BE2C (cell line): ENCODE measurements around the gene CLEC3B.

ENCODE experiments used
- DNase-seq: peaks from one replicate; pipeline ENCODE4 v3.0.0-alpha.2; 2020
- H3K27me3 ChIP-seq: fragments of 250-450 bp; sonication (Bioruptor Pico); 2 replicates; pipeline ENCODE4 v1.5.1; 2020; ENCODE audit warnings: mild to moderate bottlenecking
- H3K36me3 ChIP-seq: fragments of 250-450 bp; sonication (Bioruptor Pico); 2 replicates; pipeline ENCODE4 v1.5.1; 2020; ENCODE audit warnings: mild to moderate bottlenecking
- H3K4me1 ChIP-seq: fragments of 250-450 bp; sonication (Bioruptor Pico); 2 replicates; pipeline ENCODE4 v1.5.1; 2020
- H3K4me3 ChIP-seq: 2 replicates; pipeline ENCODE4 v1.5.1; 2011; ENCODE audit warnings: low read depth, low read length
- H3K9me3 ChIP-seq: fragments of 250-450 bp; sonication (Bioruptor Pico); 2 replicates; pipeline ENCODE4 v1.5.1; 2020
- TF ChIP-seq, protein P1 (sequence below): IDR thresholded peaks from 2 replicates; pipeline ENCODE4 v1.5.1; 2012; ENCODE audit warnings: mild to moderate bottlenecking, low read depth, low read length

The CLEC3B gene

DNA sequence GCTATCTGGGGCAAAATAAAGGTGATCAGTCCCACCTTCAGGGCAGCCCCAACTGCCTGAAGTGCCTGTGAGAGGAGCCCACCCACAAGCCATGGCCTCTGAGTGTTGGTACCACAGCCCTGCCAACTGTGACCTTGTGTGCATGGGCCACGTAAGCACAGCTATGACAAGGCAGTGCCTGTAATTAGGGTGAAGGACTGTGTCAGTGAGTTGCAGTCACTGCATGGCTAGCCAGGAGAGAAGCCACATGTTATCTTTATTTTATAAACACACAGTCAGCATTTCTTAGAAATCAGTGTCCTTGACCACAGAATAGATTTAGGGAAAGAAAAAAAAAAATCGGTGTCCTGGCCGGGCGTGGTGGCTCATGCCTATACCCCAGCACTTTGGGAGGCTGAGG lies 25.3 kb upstream of the CLEC3B start:
- DNase-seq, result no peak
- Histone ChIP-seq H3K9me3 (no peaks in the 10 kb centered on the region), H3K4me3 (no peak overlapping the region), H3K4me1 (peaks cover 12% of the 10 kb centered on the region), H3K36me3 (peaks cover 20% of the 10 kb centered on the region), H3K27me3 (no peaks in the 10 kb centered on the region)
- TF ChIP-seq, protein P1, sequence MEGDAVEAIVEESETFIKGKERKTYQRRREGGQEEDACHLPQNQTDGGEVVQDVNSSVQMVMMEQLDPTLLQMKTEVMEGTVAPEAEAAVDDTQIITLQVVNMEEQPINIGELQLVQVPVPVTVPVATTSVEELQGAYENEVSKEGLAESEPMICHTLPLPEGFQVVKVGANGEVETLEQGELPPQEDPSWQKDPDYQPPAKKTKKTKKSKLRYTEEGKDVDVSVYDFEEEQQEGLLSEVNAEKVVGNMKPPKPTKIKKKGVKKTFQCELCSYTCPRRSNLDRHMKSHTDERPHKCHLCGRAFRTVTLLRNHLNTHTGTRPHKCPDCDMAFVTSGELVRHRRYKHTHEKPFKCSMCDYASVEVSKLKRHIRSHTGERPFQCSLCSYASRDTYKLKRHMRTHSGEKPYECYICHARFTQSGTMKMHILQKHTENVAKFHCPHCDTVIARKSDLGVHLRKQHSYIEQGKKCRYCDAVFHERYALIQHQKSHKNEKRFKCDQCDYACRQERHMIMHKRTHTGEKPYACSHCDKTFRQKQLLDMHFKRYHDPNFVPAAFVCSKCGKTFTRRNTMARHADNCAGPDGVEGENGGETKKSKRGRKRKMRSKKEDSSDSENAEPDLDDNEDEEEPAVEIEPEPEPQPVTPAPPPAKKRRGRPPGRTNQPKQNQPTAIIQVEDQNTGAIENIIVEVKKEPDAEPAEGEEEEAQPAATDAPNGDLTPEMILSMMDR, result no peak

DNA sequence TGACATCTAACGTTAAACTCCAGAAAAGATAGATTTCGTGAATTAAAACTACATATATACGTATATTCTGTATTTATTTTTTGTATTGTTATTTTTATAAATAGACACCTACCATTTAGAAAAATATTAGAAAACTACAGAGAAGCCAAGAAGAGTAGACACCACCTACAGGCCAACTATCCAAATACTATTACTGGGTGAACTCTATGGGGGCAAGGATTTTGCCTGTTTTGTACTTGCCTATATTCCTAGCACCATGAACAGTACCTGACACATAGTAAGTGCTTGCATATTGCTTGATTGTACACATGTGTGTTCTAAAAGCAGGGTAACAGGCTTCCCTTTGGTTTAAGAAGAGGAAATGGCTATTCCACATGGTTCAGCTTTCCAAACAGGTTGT lies 24.4 kb upstream of the CLEC3B start:
- H3K36me3 ChIP-seq, result peaks cover 20% of the 10 kb centered on the region
- DNase-seq, result no peak
- TF ChIP-seq, protein P1, result no peak
- peaks cover 6% of the 10 kb centered on the region; the same call in 1 of the 2 replicates for H3K4me1 ChIP-seq
- H3K9me3 ChIP-seq, result no peaks in the 10 kb centered on the region
- H3K27me3 ChIP-seq, result no peaks in the 10 kb centered on the region
- no peak overlapping the region for H3K4me3 ChIP-seq

DNA sequence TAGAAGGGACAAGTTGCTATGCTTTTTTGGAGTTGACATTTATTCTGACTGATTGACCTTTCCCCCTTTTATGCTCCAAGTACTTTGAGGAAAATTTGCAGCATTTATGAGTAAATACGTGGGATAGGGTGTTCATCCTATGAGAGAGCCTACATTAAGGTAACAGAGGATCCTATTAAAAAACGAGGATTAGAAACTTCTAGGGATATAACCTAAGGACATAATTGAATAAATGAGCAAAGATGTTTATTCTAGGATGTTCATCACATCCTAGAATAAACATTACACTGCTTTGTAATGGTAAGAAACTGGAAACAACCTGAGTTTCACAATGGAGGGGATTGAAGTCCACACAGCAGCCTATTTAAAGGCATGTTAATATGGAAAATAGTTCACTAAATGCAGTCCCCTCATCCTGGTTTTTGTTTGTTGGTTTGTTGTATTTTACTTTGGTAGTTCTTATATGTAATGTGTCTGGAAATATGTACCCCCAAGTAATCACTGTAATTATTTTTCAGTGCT lies 23.9 kb upstream of the CLEC3B start:
- H3K4me1 ChIP-seq, result peaks cover 3% of the 10 kb centered on the region; the same call in 1 of the 2 replicates
- no peak overlapping the region for H3K4me3 ChIP-seq
- H3K27me3 ChIP-seq, result no peaks in the 10 kb centered on the region
- DNase-seq, result no peak
- H3K9me3 ChIP-seq, result no peaks in the 10 kb centered on the region
- peaks cover 17% of the 10 kb centered on the region for H3K36me3 ChIP-seq
- TF ChIP-seq, protein P1, result no peak

DNA sequence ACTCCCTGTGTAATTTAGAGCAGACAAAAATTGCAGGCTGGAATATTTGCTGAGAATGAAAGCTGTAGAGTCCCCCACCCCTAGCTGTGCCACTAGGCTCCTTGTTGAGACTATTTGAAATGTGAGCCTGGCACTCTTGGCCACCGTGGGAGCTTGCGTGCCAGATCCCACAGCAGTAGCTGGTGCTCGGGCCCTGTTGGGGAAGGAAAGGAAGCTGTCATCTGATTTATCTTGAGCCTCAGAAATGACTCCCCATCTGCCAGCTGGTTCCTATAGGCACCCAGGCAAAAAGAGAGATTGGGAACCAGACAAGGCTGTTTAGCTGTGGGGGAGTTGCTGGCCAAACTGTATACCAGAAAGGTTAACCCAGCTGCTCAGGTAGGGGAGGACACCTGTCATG lies 23.4 kb upstream of the CLEC3B start:
- TF ChIP-seq, protein P1, result no peak
- Histone ChIP-seq H3K4me1 (no peaks in the 10 kb centered on the region), H3K9me3 (no peaks in the 10 kb centered on the region), H3K27me3 (no peaks in the 10 kb centered on the region), H3K4me3 (no peak overlapping the region), H3K36me3 (peaks cover 12% of the 10 kb centered on the region)
- DNase-seq, result no peak

DNA sequence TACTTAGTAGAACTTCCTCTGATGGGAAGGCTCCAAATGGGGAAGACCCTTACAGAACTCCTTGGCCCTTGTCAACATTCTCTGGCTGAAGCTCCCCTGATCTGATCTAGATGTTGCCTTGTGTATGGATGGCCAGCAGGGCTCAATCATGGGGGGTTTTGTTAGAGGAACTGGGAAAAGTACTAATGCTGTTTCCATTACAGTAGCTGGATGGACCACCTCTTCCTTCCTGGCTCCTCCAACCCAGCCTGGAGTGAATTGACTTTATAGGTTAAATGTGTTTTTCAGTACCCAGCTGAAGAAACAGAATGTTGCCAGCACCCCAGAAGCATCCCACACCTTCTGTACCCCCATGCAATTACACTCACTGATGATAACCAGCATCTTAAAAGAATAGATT lies 22.7 kb upstream of the CLEC3B start:
- Histone ChIP-seq H3K36me3 (peaks cover 12% of the 10 kb centered on the region), H3K9me3 (no peaks in the 10 kb centered on the region), H3K4me1 (no peaks in the 10 kb centered on the region), H3K27me3 (no peaks in the 10 kb centered on the region), H3K4me3 (no peak overlapping the region)
- TF ChIP-seq, protein P1, result no peak
- no peak for DNase-seq

DNA sequence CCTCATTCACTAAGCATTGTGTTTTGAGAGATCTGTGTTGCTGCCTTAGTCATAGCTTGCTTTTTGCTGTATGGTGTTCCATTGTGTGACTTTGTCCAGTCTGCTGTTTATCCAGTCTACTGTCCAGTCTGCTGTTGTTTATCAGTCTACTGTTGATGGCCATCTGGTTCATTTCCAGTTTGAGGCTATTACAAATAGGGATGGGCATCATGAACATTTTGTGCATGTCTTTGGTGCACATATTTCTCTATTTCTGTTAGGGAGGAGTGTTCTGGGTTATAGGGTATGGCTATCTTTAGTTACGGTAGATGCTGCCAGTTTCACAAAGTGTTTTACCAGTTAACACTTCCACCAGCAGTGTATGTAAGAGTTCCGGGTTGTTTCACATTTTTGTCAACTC lies 22.2 kb upstream of the CLEC3B start:
- TF ChIP-seq, protein P1, result no peak
- no peaks in the 10 kb centered on the region for H3K27me3 ChIP-seq
- no peaks in the 10 kb centered on the region for H3K4me1 ChIP-seq
- H3K4me3 ChIP-seq, result no peak overlapping the region
- no peaks in the 10 kb centered on the region for H3K9me3 ChIP-seq
- peaks cover 11% of the 10 kb centered on the region for H3K36me3 ChIP-seq
- DNase-seq, result no peak
